Activated naive CD4-positive, alpha-beta T cell treated with anti-CD3 and anti-CD28 coated beads, Interleukin-2, amount 50 U/mL, for 24 hours (primary cell): ENCODE results near the gene DYNC1H1.

Experiments
- H3K27ac Mint-ChIP-seq: one replicate; pipeline ENCODE4 v1.8.0; 2021; ENCODE audit warnings: mild to moderate bottlenecking, mixed read lengths
- H3K27me3 Mint-ChIP-seq: one replicate; pipeline ENCODE4 v1.8.0; 2021; ENCODE audit warnings: mixed read lengths
- H3K36me3 Mint-ChIP-seq: one replicate; pipeline ENCODE4 v1.8.0; 2021; ENCODE audit warnings: mixed read lengths
- H3K4me1 Mint-ChIP-seq: one replicate; pipeline ENCODE4 v1.8.0; 2021; ENCODE audit warnings: mixed read lengths
- H3K4me3 Mint-ChIP-seq: one replicate; pipeline ENCODE4 v1.8.0; 2021; ENCODE audit warnings: mild to moderate bottlenecking, mixed read lengths
- H3K9me3 Mint-ChIP-seq: one replicate; pipeline ENCODE4 v1.8.0; 2021; ENCODE audit warnings: mixed read lengths

DYNC1H1 gene

GRCh38 chr14:101964297-101965180 is at the start of gene DYNC1H1:
TSS of gene DYNC1H1 (plus strand) at chr14:101964573. CDS start at chr14:101964692, 119 bp downstream.
- Mint-ChIP-seq H3K27me3 (no peaks in the 10 kb centered on the region), H3K27ac (peak within 1 kb of the TSS; percentile 83), H3K4me1 (peaks cover 49% of the 10 kb centered on the region), H3K36me3 (peaks cover 7% of the 10 kb centered on the region), H3K9me3 (no peaks in the 10 kb centered on the region), H3K4me3 (peak within 1 kb of the TSS; percentile 92)

- H3K27me3 Mint-ChIP-seq: no peaks in the 10 kb centered on the region
- H3K36me3 Mint-ChIP-seq: peaks cover 7% of the 10 kb centered on the region
- H3K27ac Mint-ChIP-seq: peak overlapping the region; percentile 65
- H3K4me3 Mint-ChIP-seq: no peak overlapping the region
- H3K9me3 Mint-ChIP-seq: no peaks in the 10 kb centered on the region
- H3K4me1 Mint-ChIP-seq: no peaks in the 10 kb centered on the region
These were observed 48.2 kb upstream of the DYNC1H1 start for GRCh38 chr14:101915871-101916815.

GRCh38 chr14:101916816-101917412 is 47.5 kb upstream of the DYNC1H1 start:
- Mint-ChIP-seq H3K9me3 (no peaks in the 10 kb centered on the region), H3K27ac (peak overlapping the region; percentile 23), H3K27me3 (no peaks in the 10 kb centered on the region), H3K4me1 (no peaks in the 10 kb centered on the region), H3K36me3 (peaks cover 8% of the 10 kb centered on the region), H3K4me3 (no peak overlapping the region)

- Mint-ChIP-seq H3K4me1 (no peaks in the 10 kb centered on the region), H3K9me3 (no peaks in the 10 kb centered on the region), H3K27ac (no peak overlapping the region), H3K27me3 (no peaks in the 10 kb centered on the region), H3K4me3 (no peak overlapping the region), H3K36me3 (peaks cover 8% of the 10 kb centered on the region)
These were observed 46.9 kb upstream of the DYNC1H1 start for GRCh38 chr14:101917413-101918017.

GRCh38 chr14:101918065-101918989 is 46.0 kb upstream of the DYNC1H1 start:
- no peak overlapping the region for H3K27ac Mint-ChIP-seq

GRCh38 chr14:101920271-101920670 is 44.1 kb upstream of the DYNC1H1 start:
- Mint-ChIP-seq H3K36me3 (peaks cover 8% of the 10 kb centered on the region), H3K4me1 (no peaks in the 10 kb centered on the region), H3K27me3 (no peaks in the 10 kb centered on the region), H3K27ac (peak overlapping the region; percentile 88), H3K9me3 (no peaks in the 10 kb centered on the region), H3K4me3 (no peak overlapping the region)

More at GRCh38 chr14:101918065-101918989, 46.0 kb upstream of the DYNC1H1 start:
- Mint-ChIP-seq H3K9me3 (no peaks in the 10 kb centered on the region), H3K4me1 (no peaks in the 10 kb centered on the region), H3K27me3 (no peaks in the 10 kb centered on the region), H3K36me3 (peaks cover 11% of the 10 kb centered on the region), H3K4me3 (no peak overlapping the region)

- Mint-ChIP-seq H3K27me3 (no peaks in the 10 kb centered on the region), H3K27ac (peak overlapping the region; percentile 81), H3K9me3 (no peaks in the 10 kb centered on the region), H3K4me3 (no peak overlapping the region), H3K36me3 (peaks cover 8% of the 10 kb centered on the region), H3K4me1 (no peaks in the 10 kb centered on the region)
These were observed 41.5 kb upstream of the DYNC1H1 start for GRCh38 chr14:101922866-101923265.

GRCh38 chr14:101925152-101925551 is 39.2 kb upstream of the DYNC1H1 start:
- H3K4me1 Mint-ChIP-seq: no peaks in the 10 kb centered on the region
- H3K9me3 Mint-ChIP-seq: no peaks in the 10 kb centered on the region
- no peak overlapping the region for H3K4me3 Mint-ChIP-seq
- peaks cover 5% of the 10 kb centered on the region for H3K36me3 Mint-ChIP-seq
- no peaks in the 10 kb centered on the region for H3K27me3 Mint-ChIP-seq
- H3K27ac Mint-ChIP-seq: no peak overlapping the region

GRCh38 chr14:101926085-101926484 is 38.3 kb upstream of the DYNC1H1 start:
- Mint-ChIP-seq H3K27ac (no peak overlapping the region), H3K36me3 (peaks cover 5% of the 10 kb centered on the region), H3K9me3 (no peaks in the 10 kb centered on the region), H3K27me3 (no peaks in the 10 kb centered on the region), H3K4me1 (no peaks in the 10 kb centered on the region), H3K4me3 (no peak overlapping the region)

- H3K4me1 Mint-ChIP-seq: no peaks in the 10 kb centered on the region
- peaks cover 4% of the 10 kb centered on the region for H3K36me3 Mint-ChIP-seq
- H3K27me3 Mint-ChIP-seq: no peaks in the 10 kb centered on the region
- no peak overlapping the region for H3K4me3 Mint-ChIP-seq
- H3K27ac Mint-ChIP-seq: no peak overlapping the region
- no peaks in the 10 kb centered on the region for H3K9me3 Mint-ChIP-seq
These were observed 37.8 kb upstream of the DYNC1H1 start for GRCh38 chr14:101926620-101927019.

GRCh38 chr14:101927859-101928258 is 36.5 kb upstream of the DYNC1H1 start:
- Mint-ChIP-seq H3K36me3 (peaks cover 2% of the 10 kb centered on the region), H3K27me3 (no peaks in the 10 kb centered on the region), H3K4me1 (no peaks in the 10 kb centered on the region), H3K4me3 (no peak overlapping the region), H3K27ac (no peak overlapping the region), H3K9me3 (no peaks in the 10 kb centered on the region)

- Mint-ChIP-seq H3K4me1 (no peaks in the 10 kb centered on the region), H3K9me3 (no peaks in the 10 kb centered on the region), H3K4me3 (no peak overlapping the region), H3K27me3 (no peaks in the 10 kb centered on the region), H3K27ac (no peak overlapping the region), H3K36me3 (no peaks in the 10 kb centered on the region)
These were observed 35.9 kb upstream of the DYNC1H1 start for GRCh38 chr14:101928415-101928841.

GRCh38 chr14:101929096-101929495 is 35.3 kb upstream of the DYNC1H1 start:
- Mint-ChIP-seq H3K36me3 (no peaks in the 10 kb centered on the region), H3K4me3 (no peak overlapping the region), H3K4me1 (no peaks in the 10 kb centered on the region), H3K9me3 (no peaks in the 10 kb centered on the region), H3K27me3 (no peaks in the 10 kb centered on the region), H3K27ac (no peak overlapping the region)

GRCh38 chr14:101929946-101930345 is 34.4 kb upstream of the DYNC1H1 start:
- Mint-ChIP-seq H3K27me3 (no peaks in the 10 kb centered on the region), H3K4me1 (no peaks in the 10 kb centered on the region), H3K27ac (no peak overlapping the region)

More at GRCh38 chr14:101929946-101930345, 34.4 kb upstream of the DYNC1H1 start:
- H3K36me3 Mint-ChIP-seq: no peaks in the 10 kb centered on the region
- no peak overlapping the region for H3K4me3 Mint-ChIP-seq
- no peaks in the 10 kb centered on the region for H3K9me3 Mint-ChIP-seq
